GM23248 (cell line): ENCODE measurements around the gene PNPLA7. TPM values are rescaled to one million over a fixed set of nuclear protein-coding genes. Genes with fewer than 3 reads are reported as not detected.

Experiments
- DNase-seq: peaks from one replicate; pipeline ENCODE4 v3.0.0-alpha.2; 2015
- H2AFZ ChIP-seq: fragments of 200-600 bp; sonication (generic); 2 replicates; pipeline ENCODE4 v1.6.1; 2016; ENCODE audit warnings: antibody characterized with exemption
- H3F3A ChIP-seq: fragments of 200-600 bp; sonication (generic); 2 replicates; pipeline ENCODE4 v1.6.1; 2016; ENCODE audit warnings: mild to moderate bottlenecking, antibody characterized with exemption, mixed run types; ENCODE audit not compliant: insufficient read depth
- H3K27ac ChIP-seq: fragments of 200-600 bp; sonication (generic); 2 replicates; pipeline ENCODE4 v1.5.1; 2016; ENCODE audit warnings: mild to moderate bottlenecking
- H3K27me3 ChIP-seq: fragments of 200-600 bp; sonication (generic); replicated peaks from 2 replicates; pipeline ENCODE4 v1.6.1; 2016; ENCODE audit warnings: mild to moderate bottlenecking; ENCODE audit not compliant: insufficient read depth
- H3K36me3 ChIP-seq: fragments of 200-600 bp; sonication (generic); 2 replicates; pipeline ENCODE4 v1.6.1; 2016; ENCODE audit warnings: low read depth, mild to moderate bottlenecking
- H3K4me1 ChIP-seq: fragments of 200-600 bp; sonication (generic); 2 replicates; pipeline ENCODE4 v1.6.1; 2016; ENCODE audit warnings: mild to moderate bottlenecking; ENCODE audit not compliant: insufficient read depth
- H3K4me2 ChIP-seq: fragments of 200-600 bp; sonication (generic); one replicate; pipeline ENCODE4 v1.6.1; 2016; ENCODE audit warnings: mild to moderate bottlenecking; ENCODE audit not compliant: unreplicated experiment
- H3K4me3 ChIP-seq: fragments of 200-600 bp; sonication (generic); 2 replicates; pipeline ENCODE4 v1.5.1; 2016; ENCODE audit warnings: mild to moderate bottlenecking
- H3K79me2 ChIP-seq: fragments of 200-600 bp; sonication (generic); 2 replicates; pipeline ENCODE4 v1.6.1; 2016; ENCODE audit warnings: mild to moderate bottlenecking; ENCODE audit not compliant: insufficient read depth
- H3K9ac ChIP-seq: fragments of 200-600 bp; sonication (generic); 2 replicates; pipeline ENCODE4 v1.6.1; 2016; ENCODE audit warnings: mild to moderate bottlenecking
- H3K9me2 ChIP-seq: fragments of 200-600 bp; sonication (generic); 2 replicates; pipeline ENCODE4 v1.6.1; 2016; ENCODE audit warnings: mixed run types, mild to moderate bottlenecking, moderate library complexity; ENCODE audit not compliant: insufficient read depth
- H3K9me3 ChIP-seq: fragments of 200-600 bp; sonication (generic); one replicate; pipeline ENCODE4 v1.6.1; 2017; ENCODE audit warnings: low read depth
- H4K20me1 ChIP-seq: fragments of 200-600 bp; sonication (generic); 2 replicates; pipeline ENCODE4 v1.6.0; 2016; ENCODE audit not compliant: insufficient read depth
- EZH2 ChIP-seq: fragments of 200-600 bp; sonication (generic); IDR thresholded peaks from 2 replicates; pipeline ENCODE4 v1.6.1; 2018; ENCODE audit warnings: antibody characterized with exemption, mild to moderate bottlenecking; ENCODE audit not compliant: insufficient read depth, poor library complexity, severe bottlenecking
- EZH2phosphoT487 ChIP-seq: fragments of 200-600 bp; sonication (generic); IDR thresholded peaks from 2 replicates; pipeline ENCODE4 v1.6.1; 2018; ENCODE audit warnings: antibody characterized with exemption, moderate library complexity, mild to moderate bottlenecking, low read depth; ENCODE audit not compliant: insufficient read depth
- WGBS, 2 experiments: methylation state at CpG; one replicate each; pipeline ENCODE4 v1.1.6; 2015 to 2017; ENCODE audit warnings: low lambda C conversion rate in 2 of 2, low coverage in 1 of 2; ENCODE audit errors: missing lambda C conversion rate in 2 of 2; 5-methylcytosine and 5-hydroxymethylcytosine counted together
- in situ Hi-C: fragments of 300-500 bp; cut with MboI; formaldehyde crosslinking; loops from 2 replicates; pipeline ENCODE4 v1.15.0; 2020
- polyA plus RNA-seq: library from polyadenylated mRNA; unstranded; fragments of >200 nt; fragmentation: Nextera tagmentation; extraction: Ambion mirVana; gene quantifications from 2 replicates; pipeline ENCODE4 v1.2.1, GENCODE V29; 2016
- total RNA-seq: library from RNA; depleted of rRNA; stranded (reverse); fragments of >200 nt; shearing (Covaris generic); gene quantifications from 2 replicates; pipeline ENCODE4 v1.2.3, GENCODE V29; 2014

PNPLA7 gene
- total and polyA plus RNA-seq, 2 experiments from 2014 or later = 0.54 to 0.59 TPM

DNA sequence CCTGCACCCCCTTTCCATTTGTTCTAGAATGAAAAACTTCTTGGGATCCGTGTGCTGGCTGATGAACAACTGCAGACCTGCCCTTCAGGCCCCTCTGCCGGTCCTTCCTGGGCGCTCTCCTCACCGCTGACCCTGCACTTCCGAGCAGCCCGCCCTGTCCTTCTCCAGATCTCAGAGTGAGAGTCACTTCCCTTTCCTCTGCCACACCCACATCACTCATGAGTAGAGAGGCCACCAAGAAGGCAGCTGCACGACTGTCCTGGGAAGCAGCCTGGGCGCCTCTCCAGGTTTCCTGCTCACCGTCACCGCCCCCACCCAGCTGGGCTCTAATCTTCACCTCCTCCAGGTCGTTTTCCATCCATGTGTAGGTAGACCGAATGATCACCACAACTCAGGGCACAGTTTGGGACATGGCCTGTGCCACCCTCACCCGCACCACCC, 56.1 kb downstream of the PNPLA7 start:
- H2AFZ ChIP-seq = no peak overlapping the region
- TF ChIP-seq EZH2 (no peak), EZH2phosphoT487 (no peak)
- no peaks in the 10 kb centered on the region for H3K9me3 ChIP-seq
- H3K4me3 ChIP-seq = no peak overlapping the region
- no peaks in the 10 kb centered on the region for H3K27me3 ChIP-seq
- H3K9me2 ChIP-seq = no peaks in the 10 kb centered on the region
- in situ Hi-C loops = no loop called here
- H3K9ac ChIP-seq = no peak overlapping the region
- H3F3A ChIP-seq = no peaks in the 10 kb centered on the region
- H3K36me3 ChIP-seq = no peaks in the 10 kb centered on the region
- WGBS, 2 experiments = 80 to 89% methylated on average over 11 to 13 of the region's 13 CpGs
- H3K4me2 ChIP-seq = no peak overlapping the region
- H3K4me1 ChIP-seq = no peaks in the 10 kb centered on the region
- no peaks in the 10 kb centered on the region for H3K79me2 ChIP-seq
- no peaks in the 10 kb centered on the region for H4K20me1 ChIP-seq
- H3K27ac ChIP-seq = no peak overlapping the region
- DNase-seq = no peak

DNA sequence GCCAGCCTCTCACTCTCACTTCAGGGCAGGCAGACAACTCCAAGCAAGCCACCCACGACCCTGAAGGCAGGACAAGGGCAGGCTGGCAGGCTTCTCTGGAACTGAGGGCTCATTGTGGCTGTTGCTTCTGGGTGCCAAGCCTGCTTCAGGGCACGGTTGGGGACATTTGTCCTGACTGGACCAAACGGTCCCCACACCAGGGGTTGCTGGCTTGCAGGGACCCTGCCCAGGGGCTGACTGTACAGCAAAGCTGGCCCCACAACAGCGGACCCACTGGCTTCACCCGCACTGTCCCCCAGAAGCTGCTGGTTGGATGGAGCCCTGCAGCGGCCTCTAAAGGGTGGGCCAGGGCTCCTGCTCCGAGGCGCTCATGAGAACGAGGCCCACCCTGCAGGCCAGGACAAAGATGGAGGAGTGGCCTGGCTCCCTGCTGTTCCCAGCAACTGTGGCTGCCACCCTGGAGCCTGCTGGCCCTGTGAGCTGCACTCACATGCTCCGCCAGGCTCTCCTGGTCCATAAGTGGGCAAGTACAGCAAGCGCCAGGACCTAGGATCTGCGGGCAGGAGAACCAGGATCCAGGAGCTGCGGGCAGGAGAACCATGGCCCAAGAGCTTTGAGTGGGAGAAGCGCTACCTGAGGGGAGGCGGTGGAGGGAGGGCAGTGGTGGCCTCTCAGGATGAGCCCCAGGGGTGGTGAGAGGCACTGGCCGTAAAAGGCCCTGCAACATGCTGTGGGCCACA, 56.7 kb downstream of the PNPLA7 start:
- no peak overlapping the region for H3K4me2 ChIP-seq

DNA sequence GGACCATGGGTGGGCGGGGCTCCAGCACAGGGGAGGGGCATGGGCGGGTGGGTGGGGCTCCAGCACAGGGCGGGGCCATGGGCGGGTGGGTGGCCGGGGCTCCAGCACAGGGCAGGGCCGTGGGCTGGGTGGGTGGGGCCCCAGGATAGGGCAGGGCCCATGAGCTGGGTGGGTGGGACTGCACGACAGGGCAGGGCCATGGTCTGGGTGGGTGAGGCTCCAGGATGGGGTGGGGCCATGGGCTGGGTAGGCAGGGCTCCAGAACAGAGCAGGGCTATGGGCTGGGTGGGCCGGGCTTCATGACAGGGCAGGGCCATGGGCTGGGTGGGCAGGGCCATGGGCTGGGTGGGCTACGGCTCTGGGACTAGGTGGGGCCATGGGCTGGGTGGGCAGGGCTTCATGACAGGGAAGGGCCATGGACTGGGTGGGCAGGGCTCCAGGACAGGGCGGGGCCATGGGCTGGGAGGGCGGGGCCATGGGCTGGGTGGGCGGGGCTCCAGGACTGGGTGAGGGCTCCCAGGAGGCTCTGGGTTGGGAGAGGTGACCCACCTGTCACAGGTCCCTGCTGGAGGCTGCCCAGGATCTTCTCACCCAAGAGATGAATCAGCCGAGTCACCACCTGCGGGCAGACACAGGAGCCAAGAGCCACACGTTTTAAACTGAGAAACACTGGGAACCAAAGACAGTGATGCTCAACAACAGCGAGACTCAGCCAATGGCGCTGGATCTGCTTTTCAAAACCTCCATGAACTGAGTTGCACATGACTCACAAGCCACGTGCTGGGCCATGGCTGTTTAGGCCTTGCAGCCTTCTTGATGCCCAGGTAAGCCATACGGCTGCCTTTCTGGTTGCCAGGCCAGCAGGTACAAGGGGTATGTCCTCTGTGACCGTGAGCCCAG, 57.5 kb downstream of the PNPLA7 start:
- 79 to 85% methylated on average over 11 to 20 of the region's 20 CpGs for WGBS, 2 experiments
- H3K9me3 ChIP-seq = no peaks in the 10 kb centered on the region
- H3K4me3 ChIP-seq = no peak overlapping the region
- H3K9me2 ChIP-seq = no peaks in the 10 kb centered on the region
- DNase-seq = peak; percentile 34
- H3K27me3 ChIP-seq = no peaks in the 10 kb centered on the region
- no peak overlapping the region for H3K4me2 ChIP-seq
- no peaks in the 10 kb centered on the region for H3K79me2 ChIP-seq
- TF ChIP-seq EZH2 (no peak), EZH2phosphoT487 (no peak)
- in situ Hi-C loops = no loop called here
- no peaks in the 10 kb centered on the region for H3K36me3 ChIP-seq
- no peaks in the 10 kb centered on the region for H4K20me1 ChIP-seq
- H3F3A ChIP-seq = no peaks in the 10 kb centered on the region
- no peaks in the 10 kb centered on the region for H3K4me1 ChIP-seq
- H3K27ac ChIP-seq = no peak overlapping the region
- no peak overlapping the region for H3K9ac ChIP-seq
- no peak overlapping the region for H2AFZ ChIP-seq

More for the DNA sequence above, 56.7 kb downstream of the PNPLA7 start:
- Histone ChIP-seq H3K9me2 (no peaks in the 10 kb centered on the region), H3K27me3 (no peaks in the 10 kb centered on the region), H3K27ac (no peak overlapping the region), H2AFZ (no peak overlapping the region), H3K9me3 (no peaks in the 10 kb centered on the region), H3K4me3 (no peak overlapping the region), H3K9ac (no peak overlapping the region), H3K4me1 (no peaks in the 10 kb centered on the region), H3K36me3 (no peaks in the 10 kb centered on the region), H4K20me1 (no peaks in the 10 kb centered on the region), H3F3A (no peaks in the 10 kb centered on the region), H3K79me2 (no peaks in the 10 kb centered on the region)
- WGBS, 2 experiments = 91 to 95% methylated on average over 15 to 16 of the region's 16 CpGs
- in situ Hi-C loops = no loop called here
- DNase-seq = no peak
- TF ChIP-seq EZH2 (no peak), EZH2phosphoT487 (no peak)

DNA sequence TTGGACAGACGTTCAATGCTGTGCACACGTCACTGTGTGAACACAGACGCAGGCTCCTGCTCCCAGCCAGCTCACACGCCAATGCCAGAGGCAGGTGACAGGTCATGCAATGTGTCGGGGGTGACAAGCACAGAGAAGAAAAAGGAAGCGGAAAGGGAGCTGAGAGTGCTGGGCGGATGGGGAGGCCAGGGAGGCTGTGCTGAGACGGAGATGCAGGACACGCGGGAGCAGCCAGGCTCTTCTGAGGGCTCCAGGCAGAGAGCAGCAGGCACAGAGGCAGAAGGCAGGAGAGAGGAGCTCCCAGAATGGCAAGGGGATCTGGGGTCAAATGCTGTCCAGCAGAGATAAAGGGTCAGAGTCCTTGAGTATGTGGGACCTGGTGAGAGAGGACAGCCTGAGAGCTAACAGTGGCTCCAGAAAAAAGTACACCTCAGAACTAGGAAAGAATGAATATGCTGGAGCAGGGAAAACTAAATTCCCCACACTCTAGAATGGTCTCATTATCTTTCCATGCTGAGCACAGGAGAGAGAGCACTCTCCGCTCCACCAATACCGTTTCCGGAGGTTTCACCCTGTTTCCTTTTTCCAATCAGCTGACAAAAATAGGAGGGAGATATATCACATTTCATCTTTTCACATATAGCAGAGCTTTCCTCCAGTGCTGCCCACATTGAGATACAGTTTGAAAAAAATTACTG, 58.3 kb downstream of the PNPLA7 start:
- 78 to 87% methylated on average over 12 to 13 of the region's 13 CpGs for WGBS, 2 experiments
- Histone ChIP-seq H3K9me2 (no peaks in the 10 kb centered on the region), H3K27me3 (no peaks in the 10 kb centered on the region), H3K79me2 (no peaks in the 10 kb centered on the region), H3K4me1 (no peaks in the 10 kb centered on the region), H3K4me3 (no peak overlapping the region), H3K27ac (no peak overlapping the region), H3K4me2 (no peak overlapping the region), H3K9me3 (no peaks in the 10 kb centered on the region), H3K9ac (no peak overlapping the region), H3K36me3 (no peaks in the 10 kb centered on the region), H3F3A (no peaks in the 10 kb centered on the region), H4K20me1 (no peaks in the 10 kb centered on the region), H2AFZ (no peak overlapping the region)
- in situ Hi-C loops = no loop called here
- DNase-seq = no peak
- TF ChIP-seq EZH2 = no peak
- TF ChIP-seq EZH2phosphoT487 = no peak
